ENCODE results near the gene PHF12.

PHF12 gene

GRCh38 chr17:28891201-28891600, 60.1 kb downstream of the PHF12 start:
- intact Hi-C loops (cut with DNase I; ENCODE audit: low total_unique reads), result no loop called here
- no peak for DNase-seq
- H3K27me3 ChIP-seq, result no peaks in the 10 kb centered on the region
- H3K36me3 ChIP-seq, result peaks cover 5 to 30% (median 17%) of the 10 kb centered on the region in 3 donors
- H3K4me3 ChIP-seq, result no peak overlapping the region
- H3K9me3 ChIP-seq, result no peaks in the 10 kb centered on the region
- TF ChIP-seq CTCF (IDR thresholded peaks at IDR 0.05), result no peak
- no peak overlapping the region for H3K27ac ChIP-seq
- H3K4me1 ChIP-seq, result peaks cover 0 to 41% (median 37%) of the 10 kb centered on the region in 4 donors

DNA sequence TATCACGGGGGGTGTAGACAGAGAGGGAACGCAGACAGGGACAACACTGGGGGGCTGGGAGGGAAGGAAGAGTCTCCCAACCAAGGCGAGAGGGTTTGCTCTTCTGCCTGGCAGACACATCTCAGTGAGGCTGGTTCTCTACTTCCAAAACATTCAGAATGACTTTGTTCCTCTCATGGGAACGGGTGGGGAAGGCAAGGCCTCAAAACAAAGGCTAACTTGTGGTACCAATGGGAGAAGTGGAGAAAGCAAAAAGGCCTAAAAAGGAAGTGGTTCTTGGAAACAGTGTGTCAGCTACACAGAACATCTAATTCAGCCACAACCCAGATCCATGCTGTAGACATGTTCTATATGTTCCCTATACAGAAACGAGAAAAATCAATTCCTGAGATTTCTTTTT, 61.3 kb downstream of the PHF12 start:
- no peak for DNase-seq
- intact Hi-C loops (cut with DNase I; ENCODE audit: low total_unique reads), result no loop called here
- Histone ChIP-seq H3K4me1 (peaks cover 0 to 33% (median 28%) of the 10 kb centered on the region in 4 donors), H3K4me3 (no peak overlapping the region), H3K27ac (no peak overlapping the region), H3K36me3 (peaks cover 13 to 41% (median 29%) of the 10 kb centered on the region in 3 donors), H3K27me3 (no peaks in the 10 kb centered on the region), H3K9me3 (no peaks in the 10 kb centered on the region)
- no peak for TF ChIP-seq CTCF (IDR thresholded peaks at IDR 0.05)

DNA sequence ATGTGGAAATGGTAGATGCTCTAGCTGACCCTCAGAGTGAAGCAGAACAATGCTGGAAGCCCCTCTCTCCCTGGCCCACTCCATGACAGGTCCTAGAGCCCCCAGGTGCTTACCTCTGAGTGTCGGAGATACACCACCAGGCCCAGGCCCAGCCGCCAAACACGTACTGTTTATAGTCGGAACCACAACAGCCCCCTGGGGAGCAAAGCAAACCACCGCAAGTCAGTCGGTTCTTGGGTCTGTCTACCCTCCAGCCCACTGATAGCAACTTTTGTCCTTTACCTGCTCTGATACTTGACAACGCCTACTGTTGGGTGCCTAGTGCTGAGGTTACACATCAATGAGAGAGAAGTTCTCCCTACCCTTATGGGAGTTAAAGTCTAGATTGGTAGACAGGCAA, 62.5 kb downstream of the PHF12 start:
- Histone ChIP-seq H3K27me3 (no peaks in the 10 kb centered on the region), H3K4me1 (peaks cover 0 to 28% (median 22%) of the 10 kb centered on the region in 4 donors), H3K4me3 (no peak overlapping the region), H3K9me3 (no peaks in the 10 kb centered on the region), H3K27ac (no peak overlapping the region), H3K36me3 (peaks cover 24 to 53% (median 39%) of the 10 kb centered on the region in 3 donors)
- no peak for TF ChIP-seq CTCF (IDR thresholded peaks at IDR 0.05)
- intact Hi-C loops (cut with DNase I; ENCODE audit: low total_unique reads), result no loop called here
- no peak for DNase-seq

- intact Hi-C loops (cut with DNase I; ENCODE audit: low total_unique reads), result no loop called here
- Histone ChIP-seq H3K4me3 (no peak overlapping the region), H3K27ac (no peak overlapping the region), H3K27me3 (no peaks in the 10 kb centered on the region), H3K36me3 (peaks cover 32 to 61% (median 48%) of the 10 kb centered on the region in 3 donors), H3K9me3 (no peaks in the 10 kb centered on the region), H3K4me1 (peaks cover 0 to 21% (median 16%) of the 10 kb centered on the region in 4 donors)
- no peak for TF ChIP-seq CTCF (IDR thresholded peaks at IDR 0.05)
- DNase-seq, result no peak
These were observed 63.3 kb downstream of the PHF12 start for GRCh38 chr17:28887871-28888471.

DNA sequence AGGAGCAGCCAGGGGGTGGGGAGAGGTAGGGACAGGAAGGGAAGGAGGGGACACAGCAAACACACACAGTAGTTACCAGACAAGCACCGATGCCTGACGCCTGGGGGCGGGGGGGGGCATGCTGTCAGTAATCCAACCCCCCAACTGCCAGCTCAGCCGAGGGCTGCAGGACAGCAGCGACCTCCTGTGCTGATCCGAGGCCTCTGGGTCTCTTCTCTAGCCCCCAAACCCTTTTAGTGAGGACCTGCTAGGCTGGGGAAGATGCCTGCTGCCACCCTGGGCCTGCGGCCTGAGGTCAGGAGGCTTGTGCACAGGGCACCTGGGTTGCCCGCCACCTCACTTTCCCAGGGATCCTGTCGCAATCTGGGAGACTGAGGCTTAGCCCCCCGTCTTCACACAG, 65.4 kb downstream of the PHF12 start:
- Histone ChIP-seq H3K36me3 (peaks cover 52 to 76% (median 68%) of the 10 kb centered on the region in 3 donors), H3K4me3 (no peak overlapping the region), H3K27ac (no peak overlapping the region), H3K4me1 (peaks cover 0 to 5% (median under 1%) of the 10 kb centered on the region in 4 donors), H3K9me3 (no peaks in the 10 kb centered on the region), H3K27me3 (no peaks in the 10 kb centered on the region)
- no peak for TF ChIP-seq CTCF (IDR thresholded peaks at IDR 0.05)
- DNase-seq, result no peak
- intact Hi-C loops (cut with DNase I; ENCODE audit: low total_unique reads), result no loop called here
